ENCODE data around the gene DDX39A. TPM values are rescaled to one million over a fixed set of nuclear protein-coding genes. Genes with fewer than 3 reads are reported as not detected.
"Not testable (repeated sequence)": the region's sequence is repeated elsewhere in the genome, so short reads cannot be mapped to it uniquely, and the experiment has no call there.

Gene DDX39A
- total and polyA plus RNA-seq, 8 donors: 37.1 to 298 (median 110) TPM

DNA sequence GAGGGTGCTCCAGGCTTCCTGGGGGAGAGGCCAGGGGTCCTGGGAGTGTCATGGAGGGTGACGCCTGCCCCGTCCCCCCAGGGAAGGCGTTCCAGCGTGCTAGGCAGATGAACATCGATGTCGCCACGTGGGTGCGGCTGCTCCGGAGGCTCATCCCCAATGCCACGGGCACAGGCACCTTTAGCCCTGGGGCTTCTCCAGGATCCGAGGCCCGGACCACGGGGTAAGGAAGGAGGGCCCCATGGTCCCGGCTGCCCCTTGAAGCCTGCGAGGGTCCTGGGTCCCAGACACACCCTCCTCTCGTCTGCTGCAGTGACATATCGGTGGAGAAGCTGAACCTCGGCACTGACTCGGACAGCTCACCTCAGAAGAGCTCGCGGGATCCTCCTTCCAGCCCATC is 44.6 kb upstream of the DDX39A start:
- no peak overlapping the region for H3K4me3 ChIP-seq
- no peaks in the 10 kb centered on the region for H3K9me3 ChIP-seq
- intact Hi-C loops (cut with DNase I; ENCODE audit: low total_unique reads): no loop called here
- H3K27ac ChIP-seq: no peak overlapping the region
- H3K4me1 ChIP-seq: peaks cover 0 to 4% (median 0%) of the 10 kb centered on the region in 4 donors
- no peak for DNase-seq
- 96 to 100% (median 97%) methylated on average over 5 to 21 of the region's 21 CpGs for WGBS, 5 donors
- TF ChIP-seq, protein P1, sequence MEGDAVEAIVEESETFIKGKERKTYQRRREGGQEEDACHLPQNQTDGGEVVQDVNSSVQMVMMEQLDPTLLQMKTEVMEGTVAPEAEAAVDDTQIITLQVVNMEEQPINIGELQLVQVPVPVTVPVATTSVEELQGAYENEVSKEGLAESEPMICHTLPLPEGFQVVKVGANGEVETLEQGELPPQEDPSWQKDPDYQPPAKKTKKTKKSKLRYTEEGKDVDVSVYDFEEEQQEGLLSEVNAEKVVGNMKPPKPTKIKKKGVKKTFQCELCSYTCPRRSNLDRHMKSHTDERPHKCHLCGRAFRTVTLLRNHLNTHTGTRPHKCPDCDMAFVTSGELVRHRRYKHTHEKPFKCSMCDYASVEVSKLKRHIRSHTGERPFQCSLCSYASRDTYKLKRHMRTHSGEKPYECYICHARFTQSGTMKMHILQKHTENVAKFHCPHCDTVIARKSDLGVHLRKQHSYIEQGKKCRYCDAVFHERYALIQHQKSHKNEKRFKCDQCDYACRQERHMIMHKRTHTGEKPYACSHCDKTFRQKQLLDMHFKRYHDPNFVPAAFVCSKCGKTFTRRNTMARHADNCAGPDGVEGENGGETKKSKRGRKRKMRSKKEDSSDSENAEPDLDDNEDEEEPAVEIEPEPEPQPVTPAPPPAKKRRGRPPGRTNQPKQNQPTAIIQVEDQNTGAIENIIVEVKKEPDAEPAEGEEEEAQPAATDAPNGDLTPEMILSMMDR (IDR thresholded peaks at IDR 0.05): no peak
- TF ChIP-seq POLR2A (IDR thresholded peaks at IDR 0.05) (no peak), POLR2AphosphoS5 (IDR thresholded peaks at IDR 0.05) (no peak)
- H3K27me3 ChIP-seq: no peaks in the 10 kb centered on the region
- H3K36me3 ChIP-seq: peaks cover 50 to 100% (median 98%) of the 10 kb centered on the region in 4 donors

DNA sequence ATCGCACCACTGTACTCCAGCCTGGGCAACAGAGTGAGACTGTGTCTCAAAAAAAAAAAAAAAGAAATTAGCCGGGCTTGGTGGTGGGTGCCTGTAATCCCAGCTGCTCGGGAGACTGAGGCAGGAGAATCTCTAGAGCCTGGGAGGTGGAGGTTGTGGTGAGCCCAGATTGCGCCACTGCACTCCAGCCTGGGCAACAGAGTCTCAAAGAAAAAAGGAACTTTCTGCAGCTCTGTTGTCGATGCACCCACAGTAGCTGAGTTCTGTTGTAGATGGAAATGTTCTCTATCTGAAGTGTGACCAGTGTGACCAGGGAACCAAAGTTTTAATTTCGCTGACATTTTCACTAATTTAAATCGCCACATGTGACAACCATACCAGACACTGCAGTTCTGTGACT is 43.3 kb upstream of the DDX39A start:
- H3K4me1 ChIP-seq; H3K27me3 ChIP-seq; intact Hi-C loops (cut with DNase I; ENCODE audit: low total_unique reads); H3K9me3 ChIP-seq; DNase-seq; H3K27ac ChIP-seq; H3K4me3 ChIP-seq: not testable (repeated sequence)
- peaks cover 47 to 100% (median 98%) of the 10 kb centered on the region in 4 donors for H3K36me3 ChIP-seq
- WGBS, 5 donors: 88 to 98% (median 95%) methylated on average over 6 to 7 of the region's 7 CpGs

DNA sequence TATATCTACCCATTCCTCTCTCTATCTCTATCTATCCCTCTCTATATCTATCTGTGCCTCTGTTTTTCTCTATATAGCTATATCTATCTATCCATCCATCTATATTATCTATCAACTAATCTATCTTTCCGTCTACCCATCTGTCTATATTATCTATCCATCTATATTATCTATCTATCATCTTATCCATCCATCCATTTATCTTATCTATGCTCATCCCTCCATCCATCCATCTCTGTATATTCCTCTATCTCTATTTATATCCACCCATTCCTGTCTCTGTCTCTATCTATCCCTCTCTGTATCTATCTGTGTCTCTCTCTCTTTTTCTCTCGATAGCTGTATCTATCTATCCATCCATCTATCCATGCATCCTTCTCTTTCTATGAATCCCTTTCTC is 41.8 kb upstream of the DDX39A start:
- DNase-seq: no peak
- TF ChIP-seq EP300 (IDR thresholded peaks at IDR 0.05) (no peak), POLR2AphosphoS5 (IDR thresholded peaks at IDR 0.05) (no peak), POLR2A (IDR thresholded peaks at IDR 0.05) (no peak)
- TF ChIP-seq, protein P1 (IDR thresholded peaks at IDR 0.05): no peak
- intact Hi-C loops (cut with DNase I; ENCODE audit: low total_unique reads): no loop called here
- Histone ChIP-seq H3K9me3 (no peaks in the 10 kb centered on the region), H3K4me3 (no peak overlapping the region), H3K27me3 (no peaks in the 10 kb centered on the region), H3K4me1 (peaks cover 0 to 4% (median 0%) of the 10 kb centered on the region in 4 donors), H3K36me3 (peaks cover 39 to 96% (median 93%) of the 10 kb centered on the region in 4 donors), H3K27ac (no peak overlapping the region)
- WGBS, 5 donors: 69 to 94% (median 91%) methylated on average over 2 of the region's 2 CpGs

DNA sequence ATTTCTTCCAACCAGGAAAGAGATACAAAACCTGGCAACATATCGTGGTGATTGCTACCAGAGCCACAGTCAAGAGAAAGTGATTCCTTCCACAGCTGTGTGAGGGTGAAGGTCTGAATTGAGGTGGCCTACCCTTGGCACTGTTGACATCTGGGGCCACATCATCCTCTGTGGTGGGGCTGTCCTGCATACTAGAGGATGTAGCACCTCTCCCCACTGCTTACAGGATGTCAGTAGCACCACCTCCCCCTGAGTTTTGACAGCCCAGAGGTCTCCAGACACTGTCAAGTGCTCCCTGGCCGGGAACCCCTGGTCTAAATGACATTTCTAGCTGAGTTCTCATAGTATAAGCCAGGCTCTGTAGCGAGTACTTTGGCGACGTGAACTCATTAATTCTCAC is 40.6 kb upstream of the DDX39A start:
- TF ChIP-seq, protein P1 (IDR thresholded peaks at IDR 0.05): no peak
- TF ChIP-seq EP300 (IDR thresholded peaks at IDR 0.05): no peak
- peaks cover 0 to 4% (median 0%) of the 10 kb centered on the region in 4 donors for H3K4me1 ChIP-seq
- H3K27ac ChIP-seq: peak overlapping the region in 1 of 5 donors; percentile 52
- H3K27me3 ChIP-seq: no peaks in the 10 kb centered on the region
- DNase-seq: peak in 1 of 2 donors; percentile 36
- no peaks in the 10 kb centered on the region for H3K9me3 ChIP-seq
- 60 to 85% (median 76%) methylated on average over 5 of the region's 5 CpGs for WGBS, 5 donors
- intact Hi-C loops (cut with DNase I; ENCODE audit: low total_unique reads): no loop called here
- no peak overlapping the region for H3K4me3 ChIP-seq
- H3K36me3 ChIP-seq: peaks cover 35 to 96% (median 92%) of the 10 kb centered on the region in 4 donors

DNA sequence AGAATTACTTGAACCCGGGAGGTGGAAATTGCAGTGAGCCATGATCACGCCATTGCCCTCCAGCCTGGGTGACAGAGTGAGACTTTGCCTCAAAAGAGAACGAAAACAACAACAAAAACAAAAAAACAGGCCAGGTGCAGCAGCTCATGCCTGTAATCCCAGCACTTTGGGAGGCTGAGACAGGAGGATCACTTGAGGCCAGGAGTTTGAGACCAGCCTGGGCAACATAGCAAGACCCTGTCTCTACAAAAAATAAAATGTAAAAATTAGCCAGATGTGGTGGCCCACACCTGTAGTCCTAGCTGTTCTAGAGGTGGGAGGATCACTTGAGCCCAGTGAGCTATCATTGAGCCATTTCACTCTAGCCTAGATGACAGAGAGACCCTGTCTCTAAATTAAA is 33.2 kb upstream of the DDX39A start:
- H3K27me3 ChIP-seq; DNase-seq; H3K4me1 ChIP-seq; H3K4me3 ChIP-seq; H3K27ac ChIP-seq; H3K9me3 ChIP-seq; intact Hi-C loops (cut with DNase I; ENCODE audit: low total_unique reads): not testable (repeated sequence)
- 96 to 99% (median 97%) methylated on average over 3 of the region's 3 CpGs for whole genome bisulfite sequencing, 5 donors
- H3K36me3 ChIP-seq: peaks cover 69 to 96% (median 94%) of the 10 kb centered on the region in 4 donors

Measured in stomach (tissue), 9 donors.